HK-2 (cell line): ENCODE data around the gene HIPK3.
"Not testable (repeated sequence)": the region's sequence is repeated elsewhere in the genome, so short reads cannot be mapped to it uniquely, and the experiment has no call there.

Experiments
- DNase-seq: peaks from one replicate; pipeline ENCODE4 v3.0.0-alpha.2; 2018; ENCODE audit not compliant: unreplicated experiment

The HIPK3 gene

DNA sequence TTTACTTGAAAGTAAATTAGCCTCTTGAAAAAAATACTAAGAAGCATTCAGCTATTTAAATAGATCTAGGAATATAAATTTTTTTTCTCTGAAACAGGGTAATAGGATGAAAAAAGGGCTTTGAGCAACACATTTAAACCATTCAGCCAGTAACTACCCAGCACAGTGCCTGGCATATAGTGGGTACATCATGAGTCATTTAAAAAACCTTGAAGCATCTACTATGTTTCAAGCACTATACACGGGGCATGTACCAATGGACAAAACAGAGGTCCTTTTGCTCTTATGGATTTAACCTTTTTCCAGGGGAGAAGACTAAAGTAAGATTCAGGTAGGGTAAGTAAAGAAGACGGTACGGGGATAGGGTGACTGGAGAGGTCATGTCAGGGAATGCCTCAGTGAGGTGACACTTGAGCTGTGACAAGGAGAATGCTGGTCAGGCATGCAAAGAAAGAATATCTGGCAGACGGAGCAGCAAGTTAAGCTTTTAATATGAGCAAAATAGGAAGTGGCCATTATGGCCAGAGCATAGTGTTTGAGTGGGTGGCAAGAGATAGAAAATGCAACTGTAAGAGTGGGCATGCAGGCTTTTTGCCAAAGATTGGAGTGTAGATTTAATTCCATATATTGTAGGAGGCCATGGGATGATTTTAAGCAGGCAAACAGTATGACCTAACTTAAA, 101.1 kb downstream of the HIPK3 start:
- no peak for DNase-seq

DNA sequence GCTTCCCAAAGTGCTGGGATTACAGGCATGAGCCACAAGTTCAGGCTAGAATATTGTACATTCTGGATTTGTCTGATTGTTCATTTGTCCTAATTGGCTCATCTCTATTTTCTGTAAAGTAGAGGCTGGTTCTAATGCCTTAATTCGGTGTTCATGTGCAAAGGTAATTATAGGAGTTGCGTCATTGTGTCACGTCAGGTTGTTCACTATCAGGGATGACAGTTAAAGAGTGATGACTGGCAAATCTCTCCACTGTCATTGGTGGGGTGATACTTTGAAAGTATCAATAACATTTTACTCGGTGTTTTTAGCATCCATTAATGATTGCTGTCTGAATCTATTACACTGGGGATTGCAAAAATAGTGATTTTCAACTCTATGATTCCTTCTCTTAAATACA, 103.5 kb downstream of the HIPK3 start:
- DNase-seq, result no peak

DNA sequence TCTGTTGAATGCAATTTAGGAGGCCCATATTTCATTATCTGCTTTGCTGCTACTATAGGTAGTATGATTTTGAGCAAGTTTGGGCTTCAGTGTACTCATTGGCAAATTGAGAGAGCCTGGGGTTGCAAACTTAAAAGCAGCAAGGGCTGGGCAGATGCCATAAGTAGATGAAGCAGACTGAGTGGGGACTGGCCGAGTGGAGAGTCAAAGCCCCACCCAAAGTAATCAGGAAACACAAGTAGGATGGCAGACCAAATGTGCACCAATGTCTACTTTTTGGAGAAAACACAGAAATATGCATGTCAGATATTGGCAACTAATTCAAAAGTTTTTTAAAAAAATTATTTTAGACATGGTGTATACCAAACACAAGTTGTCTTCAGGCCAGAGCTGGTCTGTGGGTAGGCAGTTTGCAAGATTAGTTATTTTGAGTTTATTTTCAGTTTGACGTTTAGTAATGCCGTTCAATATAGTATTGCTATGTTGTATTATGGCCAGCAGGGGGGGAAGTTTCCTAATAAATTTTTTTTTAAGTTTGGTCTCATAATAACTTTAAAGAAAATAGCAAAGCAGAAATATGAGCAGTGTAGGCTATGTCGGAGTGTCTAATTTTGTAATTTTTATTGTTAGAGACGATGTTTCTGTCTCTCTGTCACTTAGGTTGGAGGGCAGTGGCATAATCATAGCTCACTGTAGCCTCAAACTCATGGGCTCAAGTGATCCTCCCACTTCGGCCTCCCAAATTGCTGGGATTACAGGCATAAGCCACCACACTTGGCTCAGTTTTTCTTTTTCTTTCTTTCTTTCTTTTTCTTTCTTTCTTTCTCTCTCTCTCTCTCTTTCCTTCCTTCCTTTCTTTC, 105.1 kb downstream of the HIPK3 start:
- DNase-seq, result no peak

DNA sequence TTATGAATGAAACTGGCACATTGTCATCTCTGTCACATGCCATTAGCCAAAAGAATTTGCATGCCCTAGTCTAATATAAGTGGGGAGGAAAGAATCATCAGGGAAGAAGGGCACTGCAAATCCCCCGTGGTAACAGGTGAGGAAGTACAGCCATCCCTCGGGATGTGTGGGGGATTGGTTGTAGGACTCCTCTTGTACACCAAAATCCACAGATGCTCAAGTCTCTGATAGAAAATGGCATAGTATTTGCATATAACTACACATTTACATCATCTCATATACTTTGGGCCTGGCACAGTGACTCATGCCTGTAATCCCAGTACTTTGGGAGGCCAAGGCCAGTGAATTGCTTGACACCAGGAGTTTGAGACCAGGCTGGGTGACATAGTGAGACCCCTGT, 109.7 kb downstream of the HIPK3 start:
- DNase-seq, result no peak

DNA sequence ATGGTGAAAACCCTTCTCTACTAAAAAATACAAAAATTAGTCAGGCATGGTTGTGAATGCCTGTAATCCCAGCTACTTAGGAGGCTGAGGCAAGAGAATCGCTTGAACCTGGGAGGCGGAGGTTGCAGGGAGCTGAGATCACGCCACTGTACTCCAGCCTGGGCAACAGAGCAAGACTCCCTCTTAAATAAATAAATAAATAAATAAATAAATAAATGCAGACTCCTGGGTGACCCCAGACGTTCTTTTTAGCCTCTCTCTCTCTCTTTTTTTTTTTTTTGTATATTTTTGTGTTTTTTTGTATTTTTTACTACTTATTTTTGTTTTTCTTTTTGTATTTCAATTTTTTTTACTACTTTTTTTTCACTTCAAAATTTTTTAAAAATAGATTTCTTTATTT, 111.3 kb downstream of the HIPK3 start:
- DNase-seq, result not testable (repeated sequence)

DNA sequence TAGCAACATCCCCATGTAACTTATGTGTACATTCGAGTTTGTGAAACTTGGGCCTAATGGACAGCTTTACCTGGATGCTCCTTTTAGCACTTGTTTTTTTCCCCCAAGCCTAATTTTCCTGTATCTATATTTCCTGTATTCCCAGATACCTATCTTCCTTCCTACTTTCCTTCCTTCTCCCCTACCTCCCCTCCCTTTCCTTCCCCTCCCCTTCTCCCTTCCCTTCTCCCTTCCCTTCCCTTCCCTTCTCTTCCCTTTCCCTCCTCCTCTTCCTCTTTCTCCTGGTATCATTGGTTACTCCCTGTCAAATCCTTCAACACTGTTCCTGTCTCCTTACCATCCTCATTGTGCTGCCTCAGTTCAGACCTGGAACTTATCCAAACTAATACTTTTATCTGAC, 111.8 kb downstream of the HIPK3 start:
- DNase-seq, result no peak

DNA sequence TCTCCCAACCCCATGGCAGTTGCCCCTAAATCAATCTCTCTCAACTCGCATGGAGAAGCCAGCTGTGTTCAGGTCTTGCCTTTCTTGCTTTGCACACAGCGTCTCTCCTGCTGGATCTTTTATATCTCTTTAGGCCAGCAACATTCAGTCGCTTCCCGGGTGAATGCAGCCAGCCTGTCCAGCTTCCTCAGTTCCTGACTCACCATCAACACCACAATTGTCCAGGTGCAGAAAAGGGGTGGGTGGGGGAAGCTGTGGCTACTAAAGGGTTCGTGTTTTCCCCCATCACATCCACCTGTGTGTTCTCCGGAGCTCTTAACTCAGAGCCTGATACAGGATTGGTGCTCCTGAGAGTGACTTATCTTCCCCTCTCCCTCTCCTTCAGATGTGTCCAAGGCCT, 116.5 kb downstream of the HIPK3 start:
- no peak for DNase-seq

DNA sequence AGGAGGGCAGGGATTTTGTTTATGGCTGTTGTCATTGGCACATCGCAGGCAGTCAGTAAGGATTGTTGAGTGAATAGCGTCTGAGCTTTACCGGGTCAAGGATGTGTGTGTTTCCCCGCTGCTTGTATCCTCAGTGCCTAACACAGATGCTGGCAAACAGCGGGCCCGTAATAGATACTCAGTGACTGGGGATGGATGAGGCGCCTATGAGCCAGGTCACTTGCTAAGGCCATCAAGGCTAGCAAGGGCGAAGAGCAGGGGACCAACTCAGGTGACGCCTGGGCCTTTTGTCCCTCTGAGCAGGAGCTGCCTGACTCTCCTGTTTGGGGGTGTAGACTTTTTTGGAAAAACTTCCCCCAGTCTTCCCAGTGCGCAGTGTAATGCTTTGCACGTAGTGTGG, 118.1 kb downstream of the HIPK3 start:
- no peak for DNase-seq

DNA sequence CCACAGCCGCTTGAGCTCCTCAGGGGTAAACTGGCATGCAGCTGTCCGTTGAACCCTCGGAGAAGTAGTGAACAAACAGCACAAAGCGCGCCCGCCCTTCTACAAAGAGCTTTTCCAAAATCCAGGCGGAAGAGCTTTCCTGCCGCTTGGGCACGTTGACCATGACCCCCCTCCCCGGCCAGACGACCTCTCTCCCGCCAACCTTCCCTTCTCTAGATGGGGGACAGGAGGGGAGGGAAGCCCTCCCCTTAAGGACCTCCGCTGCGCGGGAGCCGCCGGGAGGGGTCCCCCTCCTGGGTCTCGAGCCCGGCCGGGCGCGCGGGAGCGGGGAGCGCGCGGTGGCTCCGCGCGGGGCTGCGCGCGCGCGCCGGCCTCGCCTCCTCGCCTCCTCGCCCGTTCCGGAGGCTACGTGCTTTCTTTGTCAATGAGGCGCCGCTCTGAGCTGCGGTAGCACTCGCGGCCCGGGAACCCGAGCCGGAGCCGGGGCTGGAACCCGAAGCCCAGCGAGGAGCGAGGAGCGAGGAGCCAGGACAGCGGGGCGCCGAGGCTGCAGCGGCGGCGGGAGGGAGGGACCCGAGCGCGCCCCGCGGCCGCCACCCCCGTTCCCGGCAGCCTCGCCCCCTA, 118.6 kb downstream of the HIPK3 start, which contains the start of gene KIAA1549L:
KIAA1549L (plus strand) TSS at position 421 of the 624 bp plus-strand sequence.
- DNase-seq, result no peak

DNA sequence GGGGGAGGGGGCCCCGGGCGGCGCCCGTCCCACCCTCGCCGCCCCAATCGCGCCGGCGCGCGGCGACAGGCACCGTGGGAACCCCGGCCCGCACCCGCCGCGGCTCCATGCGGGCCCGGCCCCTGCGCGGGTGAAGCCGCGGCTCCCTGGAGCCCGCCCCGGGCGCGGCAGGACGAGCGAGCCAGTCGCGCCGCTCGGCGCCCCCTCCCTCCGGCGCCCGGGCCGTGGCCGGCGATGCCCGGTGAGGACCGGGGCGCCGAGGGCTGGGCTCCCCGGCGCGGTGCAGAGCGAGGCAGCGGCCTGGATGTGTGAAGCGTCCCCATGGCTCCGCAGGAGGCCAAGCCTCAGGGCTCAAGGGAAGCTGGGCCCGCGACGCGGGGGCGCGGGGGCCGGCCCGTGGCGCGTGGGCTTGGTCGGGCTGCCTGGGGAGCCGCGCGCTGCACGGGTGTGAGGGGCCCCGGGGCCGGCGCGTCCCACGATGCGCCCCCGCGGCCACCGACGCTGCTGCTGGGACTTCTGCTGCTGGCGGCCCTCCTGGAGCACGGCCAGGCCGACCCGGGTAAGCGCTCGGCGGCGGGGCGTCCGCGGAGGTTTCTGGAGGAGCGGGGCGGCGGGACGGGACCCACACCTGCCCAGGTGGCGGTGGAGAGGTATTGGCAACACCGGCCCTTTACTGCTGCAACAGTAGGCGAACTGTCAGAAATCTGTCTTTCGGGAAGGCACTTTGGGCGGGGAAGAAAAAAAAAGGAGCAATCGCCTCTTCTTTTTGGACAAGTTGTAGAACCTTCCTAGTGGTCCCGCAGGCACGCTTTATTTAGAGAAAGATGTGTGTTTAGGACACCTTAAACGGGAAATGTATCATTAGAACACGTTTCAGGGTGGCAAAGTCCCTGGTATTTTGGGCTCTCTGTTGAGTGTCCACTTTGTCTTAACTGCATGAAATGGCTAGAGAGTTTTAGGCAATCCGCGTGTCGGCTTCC, 119.4 kb downstream of the HIPK3 start:
- no peak for DNase-seq

DNA sequence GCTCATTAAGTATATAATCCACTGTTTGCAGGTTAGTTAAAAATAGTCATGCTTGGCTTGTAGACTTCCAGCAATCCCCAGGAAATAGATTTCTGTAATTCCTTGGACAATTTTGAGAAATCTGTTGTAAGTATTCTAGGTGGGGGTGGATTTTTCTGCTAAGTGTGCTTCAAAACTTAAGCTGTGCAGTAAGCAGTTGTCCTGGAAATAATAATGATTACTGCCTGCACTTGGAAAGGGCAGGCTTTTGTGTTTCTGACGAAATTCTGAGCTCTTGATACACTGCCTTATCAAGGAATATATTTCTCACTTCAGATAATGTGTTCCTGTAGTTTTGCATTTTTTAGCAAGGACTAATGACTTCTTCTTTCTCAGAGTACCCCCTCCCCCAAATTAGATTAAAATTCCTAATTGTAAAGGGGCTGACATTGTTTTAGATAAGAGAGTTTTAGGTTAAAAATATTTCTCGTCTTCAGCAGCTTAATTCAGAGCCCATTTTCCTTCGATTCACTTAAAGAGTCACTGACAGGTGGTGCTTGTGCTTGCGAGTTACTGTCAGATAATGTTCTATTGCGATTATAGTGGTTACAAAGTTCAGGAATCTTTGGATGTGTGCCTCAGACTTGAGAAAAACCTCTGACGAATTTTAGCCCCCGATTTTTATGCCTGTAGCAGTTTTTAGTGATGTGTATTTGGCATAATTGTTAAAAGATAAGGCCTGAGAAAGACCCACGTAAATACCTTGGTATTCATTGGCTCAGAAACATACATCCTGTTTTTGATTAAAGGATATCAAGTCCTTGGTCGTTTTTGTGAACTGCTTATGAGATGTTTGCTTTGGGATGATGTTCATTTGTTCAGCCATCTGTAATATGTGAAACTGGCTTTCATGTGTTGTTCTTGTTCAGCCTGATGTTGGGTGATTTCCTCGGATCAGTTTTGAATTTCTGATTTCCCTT, 120.5 kb downstream of the HIPK3 start:
- no peak for DNase-seq

DNA sequence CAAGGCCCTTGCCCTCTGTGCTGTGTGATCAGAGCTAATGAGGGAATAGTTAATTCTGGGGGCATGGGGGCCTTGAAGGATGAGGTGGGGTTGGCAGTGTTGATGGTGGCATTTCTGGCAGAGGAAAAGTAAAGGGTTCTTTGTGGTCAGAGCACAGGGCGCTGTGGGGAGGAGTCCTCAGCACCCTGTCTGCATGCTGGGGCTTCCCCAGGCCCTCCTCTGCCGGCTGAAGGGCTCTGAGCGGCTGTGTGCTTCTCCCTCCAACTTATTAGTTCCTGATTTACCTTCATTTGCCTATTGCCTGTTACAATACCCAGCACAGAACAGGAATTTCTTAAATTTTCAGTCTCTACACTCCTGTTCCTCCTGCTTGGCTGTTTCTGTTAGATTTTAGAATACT, 122.8 kb downstream of the HIPK3 start:
- no peak for DNase-seq

DNA sequence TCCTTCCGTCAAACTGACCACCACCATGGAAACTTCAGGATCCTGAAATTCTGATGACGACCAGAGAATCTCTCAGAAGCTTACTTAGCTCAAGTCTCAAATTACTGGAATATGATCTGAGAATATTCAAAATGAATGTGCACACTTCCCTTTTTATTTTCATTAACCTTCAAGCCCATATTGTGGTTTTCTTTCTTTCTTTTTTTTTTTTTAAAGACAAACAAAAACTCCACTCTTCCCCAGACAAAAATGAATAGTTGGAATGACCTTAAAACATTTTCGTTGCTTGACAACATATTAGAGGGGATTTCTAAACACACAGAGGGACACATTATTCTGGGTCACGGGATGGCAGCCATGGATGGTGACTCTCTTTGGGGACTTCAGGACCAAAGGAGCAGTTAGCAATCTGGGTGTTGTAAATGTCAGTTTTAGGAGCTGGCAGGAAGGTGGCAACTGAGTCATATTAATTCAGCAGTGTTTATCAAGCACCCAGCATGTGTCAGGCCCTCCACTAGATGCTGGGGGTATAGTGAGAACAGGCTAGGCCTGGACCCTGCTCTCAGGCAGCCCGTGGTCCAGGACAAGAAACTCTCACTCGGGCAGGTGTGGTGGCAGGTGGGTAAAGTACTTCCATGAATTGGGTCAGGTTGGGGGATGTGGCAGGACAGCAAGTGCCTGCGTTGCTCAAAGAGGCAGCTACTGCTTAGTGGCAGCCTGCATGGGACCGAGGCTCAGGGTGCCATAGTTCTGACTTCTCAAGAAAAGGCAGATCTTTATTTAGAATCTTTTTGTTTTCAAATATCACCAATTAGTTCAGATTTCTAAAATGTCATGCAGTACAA, 126.1 kb downstream of the HIPK3 start:
- DNase-seq, result no peak

DNA sequence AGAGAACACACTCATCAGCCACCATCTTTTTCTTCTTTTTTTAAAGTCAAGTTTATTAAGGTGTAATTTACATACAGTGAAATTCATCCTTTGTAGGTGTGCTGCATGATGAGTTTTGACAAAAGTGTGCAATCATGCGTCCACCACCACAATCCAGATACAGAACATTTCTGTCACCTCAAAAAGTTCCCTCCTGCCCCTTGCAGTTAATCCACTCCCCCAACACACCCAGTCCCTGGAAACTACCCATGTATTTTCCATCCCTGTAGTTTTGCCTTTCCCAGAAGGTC, 126.7 kb downstream of the HIPK3 start:
- DNase-seq, result no peak

DNA sequence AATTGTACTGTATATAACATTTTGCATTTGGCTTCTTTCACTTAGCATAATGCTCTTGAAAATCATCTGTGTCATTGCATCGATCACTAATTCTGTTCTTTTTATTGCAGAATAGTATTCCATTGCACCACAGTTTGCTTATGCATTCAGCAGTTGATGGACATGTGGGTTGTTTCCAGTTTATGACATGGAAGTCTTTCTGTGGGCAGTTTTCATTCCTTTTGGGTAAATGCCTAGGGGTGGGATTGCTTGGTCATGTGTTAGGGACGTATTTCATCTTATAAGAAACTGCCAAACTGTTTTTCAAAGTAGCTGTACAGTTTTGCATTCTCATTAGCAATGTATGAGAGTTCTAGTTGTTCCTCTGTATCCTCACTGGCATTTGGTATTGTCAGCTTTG, 127.0 kb downstream of the HIPK3 start:
- DNase-seq, result no peak

DNA sequence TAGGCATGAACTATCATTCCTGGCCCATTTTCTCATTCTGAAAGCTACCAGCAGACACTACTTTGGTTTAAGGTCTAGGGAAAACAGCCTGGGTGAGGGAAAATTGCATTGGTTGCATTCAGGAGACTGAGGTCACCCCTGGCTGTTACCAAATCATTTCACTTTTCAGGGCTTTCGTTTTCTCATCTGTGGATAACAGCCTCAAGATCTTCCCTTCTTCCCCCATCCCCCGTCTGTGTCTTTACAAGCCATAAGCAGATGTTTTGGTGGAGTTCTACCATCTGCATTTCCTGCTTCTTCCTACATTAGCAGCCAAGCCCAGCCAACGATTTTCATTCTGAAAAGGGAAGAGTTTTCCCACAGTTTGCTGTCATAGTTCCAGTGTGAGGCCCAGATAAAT, 130.4 kb downstream of the HIPK3 start:
- no peak for DNase-seq

DNA sequence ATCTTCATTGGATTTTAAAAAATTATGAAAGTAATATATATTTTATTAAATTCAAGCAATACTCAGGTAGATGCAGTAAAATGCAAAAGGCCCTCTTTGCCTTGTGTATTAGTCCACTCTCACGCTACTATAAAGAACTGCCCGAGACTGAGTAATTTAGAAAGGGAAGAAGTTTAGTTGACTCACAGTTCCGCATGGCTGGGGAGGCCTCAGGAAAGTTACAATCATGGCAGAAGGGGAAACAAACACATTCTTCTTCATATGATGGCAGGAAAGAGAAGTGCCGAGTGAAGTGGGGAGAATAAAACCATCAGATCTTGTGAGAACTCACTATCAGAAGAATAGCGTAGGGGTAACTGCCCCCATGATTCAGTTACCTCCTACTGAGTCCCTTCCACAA, 130.8 kb downstream of the HIPK3 start:
- DNase-seq, result no peak

DNA sequence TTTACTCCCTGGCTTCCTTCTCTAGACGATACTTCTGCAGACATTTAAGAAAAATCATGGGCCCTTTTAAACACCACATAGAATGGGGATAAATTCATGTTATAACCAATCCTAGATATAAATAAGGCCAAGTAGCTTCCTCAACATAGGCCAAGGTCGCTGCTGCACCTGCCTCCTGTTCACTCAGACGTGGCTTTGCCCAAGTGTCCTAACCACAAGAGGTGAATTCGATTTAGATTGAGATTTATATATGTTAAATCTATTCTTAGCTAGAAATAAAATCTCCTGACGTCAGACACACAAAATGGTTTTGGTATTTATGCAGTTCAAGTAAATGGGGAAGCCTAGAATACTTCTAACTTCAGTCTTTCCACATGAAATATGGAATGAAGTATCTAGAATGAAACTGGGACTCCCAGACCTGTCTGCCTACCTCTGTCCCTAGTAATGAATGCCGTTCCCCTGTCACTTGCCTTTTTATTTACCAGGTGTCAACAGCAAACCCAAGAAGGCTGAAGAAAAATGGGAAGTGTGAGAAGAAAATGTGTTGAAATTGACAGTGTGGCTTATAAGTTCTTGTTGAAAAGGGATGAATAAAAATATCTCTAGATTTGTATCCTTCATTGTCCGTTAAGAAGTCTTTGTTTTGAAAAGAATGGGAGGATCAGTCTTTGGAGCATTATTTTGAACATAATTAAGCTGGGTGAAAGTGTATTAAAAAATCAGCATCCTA, 131.8 kb downstream of the HIPK3 start:
- no peak for DNase-seq

DNA sequence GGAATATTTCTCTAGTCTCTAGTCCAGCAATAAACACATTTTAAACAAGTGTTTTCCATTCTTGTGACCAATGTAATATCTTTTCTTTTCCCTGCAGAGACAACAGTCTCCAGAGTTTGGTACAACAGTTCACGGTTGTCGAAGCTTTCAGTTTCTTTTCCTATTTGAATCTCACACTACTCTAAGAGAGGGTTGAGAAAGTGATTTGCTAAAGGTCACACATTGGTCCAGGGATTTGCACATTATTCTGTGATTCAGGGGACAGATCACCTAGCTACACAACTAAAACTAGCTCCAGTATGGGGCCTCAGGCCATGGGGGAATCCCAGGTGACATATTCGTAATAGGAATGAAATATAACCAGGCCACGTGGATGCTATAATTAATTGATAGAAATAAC, 132.5 kb downstream of the HIPK3 start:
- DNase-seq, result no peak
